Hindlimb muscle (tissue), 1 donor: ENCODE data around the gene TAF9B. TPM values are rescaled to one million over a fixed set of nuclear protein-coding genes. Genes with fewer than 3 reads are reported as not detected.
A peak's percentile ranks its signal among the peaks of the same experiment; 100 is the strongest.
"Not testable (repeated sequence)": the region's sequence is repeated elsewhere in the genome, so short reads cannot be mapped to it uniquely, and the experiment has no call there.

Experiments
- DNase-seq: peaks from one replicate; pipeline ENCODE4 v3.0.0-alpha.2; 2013
- polyA plus RNA-seq: library from polyadenylated mRNA; unstranded; fragments of 120-200 nt; gene quantifications from one replicate; pipeline ENCODE4 v1.2.1, GENCODE V29; 2013; ENCODE audit not compliant: insufficient read length

The TAF9B gene
- polyA plus RNA-seq, 1 donor: 26.3 TPM

DNA sequence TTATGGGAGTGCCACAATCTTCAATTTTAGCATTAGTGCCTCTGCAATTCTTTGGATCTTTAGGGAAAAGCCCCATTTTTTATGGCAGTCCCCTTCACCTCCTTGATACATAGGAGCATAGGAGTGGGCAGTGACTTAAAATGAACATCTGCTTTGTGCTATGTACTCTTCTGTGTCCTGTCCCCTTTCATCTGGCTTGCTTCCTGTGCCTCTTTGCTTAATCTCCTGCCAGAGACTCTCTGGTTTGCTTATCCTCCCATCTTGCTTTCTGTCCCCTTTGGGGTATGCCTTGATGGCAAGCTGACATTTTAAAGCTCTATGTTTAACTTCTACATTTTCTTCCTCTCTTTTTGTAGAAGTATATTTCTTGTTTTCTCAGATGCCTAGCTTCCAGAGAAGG is 23.1 kb downstream of the TAF9B start:
- DNase-seq: no peak

DNA sequence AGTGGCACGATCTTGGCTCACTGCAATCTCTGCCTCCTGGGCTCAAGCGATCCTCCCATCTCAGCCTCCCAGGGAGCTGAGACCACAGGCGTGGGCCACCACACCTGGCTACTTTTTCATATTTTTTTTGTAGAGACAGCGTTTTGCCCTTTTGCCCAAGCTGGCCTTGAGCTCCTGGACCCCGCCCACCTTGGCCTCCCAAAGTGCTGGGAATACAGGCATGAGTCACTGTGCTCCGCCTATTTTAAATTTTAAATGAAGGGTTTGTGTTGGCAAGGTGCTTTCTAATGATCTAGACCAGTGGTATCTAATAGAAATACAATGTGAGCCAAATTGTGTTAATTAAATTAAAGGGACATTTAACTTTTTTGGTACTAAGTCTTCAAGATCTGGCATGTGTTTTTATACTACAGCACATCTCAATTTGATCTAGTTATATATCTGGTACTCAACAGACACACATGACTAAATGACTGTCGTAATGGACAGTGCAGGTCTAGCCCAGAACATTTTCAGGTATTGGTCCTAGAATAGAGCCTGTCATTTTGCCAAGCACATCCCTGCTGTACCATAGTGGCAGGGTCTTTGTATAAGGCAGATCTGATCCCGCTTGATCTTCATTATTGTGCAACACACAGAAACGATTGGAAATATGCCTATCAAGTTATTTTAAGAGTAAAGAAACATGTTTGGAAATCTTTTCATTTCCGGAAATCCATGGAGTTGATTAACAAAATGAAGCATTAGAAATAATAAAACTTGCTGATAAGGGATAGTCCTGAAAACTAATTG is 28.1 kb downstream of the TAF9B start:
- no peak for DNase-seq

DNA sequence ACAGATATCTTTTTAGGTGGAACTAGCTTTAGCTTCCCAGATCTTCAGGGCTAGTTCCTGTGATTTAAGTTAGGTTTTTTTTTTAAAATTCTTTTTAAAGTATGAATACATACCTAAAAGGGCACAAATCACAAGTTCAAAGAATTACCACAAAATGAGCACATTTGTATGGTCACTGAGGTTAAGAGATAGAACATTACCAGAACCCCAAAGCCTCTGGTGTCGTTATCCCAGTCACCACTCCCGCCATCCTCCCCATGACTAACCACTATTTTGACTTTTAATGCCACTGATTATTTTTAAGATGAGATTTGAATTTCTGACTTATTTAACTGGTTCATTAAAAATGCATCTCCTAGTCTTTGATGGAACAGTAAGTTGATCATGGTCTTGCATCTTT is 30.0 kb downstream of the TAF9B start:
- DNase-seq: no peak

DNA sequence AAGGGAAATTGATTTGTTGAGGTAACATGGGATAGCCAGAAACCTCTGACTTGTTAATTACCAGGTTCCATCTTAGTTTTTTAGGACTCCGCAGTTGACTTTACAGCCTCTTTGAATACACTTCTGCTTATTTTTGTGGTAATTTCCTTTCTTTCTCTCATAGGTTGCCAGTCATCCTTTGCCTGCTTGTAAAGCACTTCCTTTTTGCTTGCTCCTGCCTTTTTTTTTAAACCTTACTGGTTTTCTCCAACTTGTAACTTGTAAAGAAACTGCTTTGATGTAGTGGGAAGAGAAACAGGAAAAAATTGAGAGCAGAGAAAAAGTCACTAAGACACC is 32.8 kb downstream of the TAF9B start:
- no peak for DNase-seq

DNA sequence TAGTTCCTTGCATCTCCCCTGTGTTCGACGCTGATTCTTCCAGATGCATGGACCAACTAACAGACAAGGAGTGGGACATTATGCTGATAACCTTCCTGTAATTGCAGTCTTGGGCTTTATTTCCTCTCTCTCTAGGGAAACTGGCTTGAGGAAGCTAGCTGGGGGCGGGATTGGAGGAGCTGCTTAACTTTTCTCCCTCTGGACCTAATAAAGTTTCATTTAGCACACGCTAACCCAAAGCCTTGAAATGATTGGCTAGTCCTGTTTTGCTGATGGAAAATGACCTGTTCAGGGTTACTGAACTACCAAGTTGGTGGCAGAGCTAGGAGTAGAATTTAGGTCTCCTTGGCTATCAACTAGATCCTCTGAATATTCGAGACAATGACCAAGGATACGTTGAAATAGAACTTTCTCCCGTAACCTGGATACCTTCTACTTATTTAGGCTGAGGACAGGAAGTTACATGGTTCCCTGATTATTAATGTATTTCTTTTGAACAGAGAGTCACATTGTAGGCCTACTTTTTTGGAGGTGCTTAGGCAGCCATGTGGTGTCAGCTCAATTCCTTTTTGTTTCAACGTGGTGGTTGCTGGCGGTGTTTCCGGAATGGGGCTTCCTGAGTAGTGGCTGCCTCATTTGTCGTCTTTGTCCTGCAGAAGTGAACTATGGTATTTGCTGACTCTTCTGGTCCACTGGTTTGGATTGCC is 33.4 kb downstream of the TAF9B start:
- no peak for DNase-seq

DNA sequence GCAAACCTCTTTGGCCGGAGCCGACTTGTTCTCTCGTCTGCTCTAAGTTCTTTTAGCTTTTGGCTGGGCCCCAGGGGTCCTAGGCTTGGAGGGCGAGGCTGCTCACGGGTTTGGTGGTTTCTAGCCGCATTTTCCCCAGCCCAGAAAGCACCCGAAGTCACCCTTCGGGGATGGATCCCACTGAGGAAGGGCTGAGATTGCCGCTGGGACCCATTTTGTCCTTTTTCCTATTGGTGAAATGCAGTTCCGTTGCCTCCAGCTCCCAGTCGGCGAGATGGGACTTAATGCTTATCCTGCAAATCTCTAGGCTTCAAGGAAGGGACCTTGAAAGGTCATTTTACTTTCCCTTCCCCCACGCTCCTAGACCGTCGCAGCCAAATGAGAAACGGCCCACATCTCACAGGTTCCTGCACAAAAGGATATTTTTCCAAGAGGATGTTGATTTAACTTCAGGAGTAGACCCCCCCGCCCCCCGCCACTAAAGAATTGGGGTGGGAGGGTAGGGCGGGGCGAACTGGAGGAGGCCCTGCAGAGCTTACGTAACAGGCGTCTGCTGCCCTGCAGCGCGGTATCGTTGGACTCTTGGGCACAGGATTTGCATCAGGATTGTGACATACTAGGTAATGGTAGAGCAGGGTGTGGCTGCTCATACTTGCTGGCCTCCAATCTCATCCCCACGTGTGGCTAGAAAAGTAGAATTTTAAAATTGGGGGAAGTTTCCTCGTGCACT is 34.8 kb downstream of the TAF9B start:
- peak; percentile 23 for DNase-seq

DNA sequence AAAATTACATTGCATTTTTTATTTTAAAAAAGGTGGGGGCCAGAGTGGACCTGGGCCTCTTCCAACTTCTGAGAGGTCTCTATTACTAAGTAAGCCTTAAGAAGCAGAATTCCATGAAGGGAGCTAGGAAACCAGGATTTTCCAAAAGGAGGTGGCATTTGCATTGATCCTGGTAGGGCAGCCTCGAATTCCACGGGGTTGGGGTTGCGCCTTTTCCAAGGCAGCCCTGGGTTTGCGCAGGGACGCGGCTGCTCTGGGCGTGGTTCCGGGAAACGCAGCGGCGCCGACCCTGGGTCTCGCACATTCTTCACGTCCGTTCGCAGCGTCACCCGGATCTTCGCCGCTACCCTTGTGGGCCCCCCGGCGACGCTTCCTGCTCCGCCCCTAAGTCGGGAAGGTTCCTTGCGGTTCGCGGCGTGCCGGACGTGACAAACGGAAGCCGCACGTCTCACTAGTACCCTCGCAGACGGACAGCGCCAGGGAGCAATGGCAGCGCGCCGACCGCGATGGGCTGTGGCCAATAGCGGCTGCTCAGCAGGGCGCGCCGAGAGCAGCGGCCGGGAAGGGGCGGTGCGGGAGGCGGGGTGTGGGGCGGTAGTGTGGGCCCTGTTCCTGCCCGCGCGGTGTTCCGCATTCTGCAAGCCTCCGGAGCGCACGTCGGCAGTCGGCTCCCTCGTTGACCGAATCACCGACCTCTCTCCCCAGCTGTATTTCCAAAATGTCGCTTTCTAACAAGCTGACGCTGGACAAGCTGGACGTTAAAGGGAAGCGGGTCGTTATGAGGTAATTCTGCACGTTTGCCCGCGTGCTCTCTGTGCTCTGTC is 35.6 kb downstream of the TAF9B start, which contains the start of gene PGK1:
PGK1 (plus strand) TSS at position 626 of the 824 bp plus-strand sequence; CDS start at position 719, 93 bp downstream.
- peak; percentile 94 for DNase-seq

DNA sequence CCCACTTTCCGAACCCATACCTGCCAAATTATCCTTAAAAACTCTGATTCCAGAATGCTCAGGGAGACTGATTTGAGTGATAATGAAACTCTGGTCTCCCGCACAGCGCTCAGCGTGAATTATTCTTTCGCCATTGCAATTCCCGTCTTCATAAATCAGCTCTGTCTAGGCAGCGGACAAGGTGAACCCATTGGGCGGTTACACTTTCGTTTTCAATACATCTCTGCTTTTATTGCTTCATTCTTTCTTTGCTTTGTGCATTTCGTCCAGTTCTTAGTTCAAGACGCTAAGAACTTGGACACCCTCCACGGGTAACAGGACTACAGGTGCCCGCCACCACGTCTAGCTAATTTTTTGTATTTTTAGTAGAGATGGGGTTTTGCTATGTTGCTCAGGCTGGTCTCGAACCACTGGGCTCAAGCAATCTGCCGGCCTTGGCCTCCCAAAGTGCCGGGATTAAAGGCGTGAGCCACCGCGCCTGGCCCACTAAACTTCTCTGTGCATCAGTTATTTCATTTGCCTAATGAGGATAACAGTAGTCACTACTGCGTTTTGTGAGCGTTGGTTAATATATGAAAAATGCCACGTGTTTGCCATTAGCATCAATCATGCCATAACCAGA is 36.3 kb downstream of the TAF9B start:
- DNase-seq: no peak

DNA sequence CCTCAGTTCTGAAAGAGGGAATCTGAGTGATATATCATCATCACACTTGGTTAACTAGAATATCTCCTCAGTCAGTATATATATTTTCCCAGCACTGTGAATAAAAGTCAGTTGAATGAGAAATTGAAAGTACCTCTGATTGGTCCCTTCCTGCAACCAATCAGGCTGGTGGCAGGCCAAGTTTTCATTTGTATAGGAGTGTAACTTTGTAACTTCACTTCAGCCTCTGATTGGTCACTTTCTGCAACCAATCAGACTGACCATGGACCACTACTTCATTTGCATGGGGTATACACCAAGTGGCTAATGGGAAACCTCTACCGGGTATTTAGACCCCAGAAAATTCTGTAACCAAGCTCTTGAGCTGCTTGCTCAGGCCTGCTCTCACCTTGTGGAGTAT is 37.4 kb downstream of the TAF9B start:
- DNase-seq: no peak

DNA sequence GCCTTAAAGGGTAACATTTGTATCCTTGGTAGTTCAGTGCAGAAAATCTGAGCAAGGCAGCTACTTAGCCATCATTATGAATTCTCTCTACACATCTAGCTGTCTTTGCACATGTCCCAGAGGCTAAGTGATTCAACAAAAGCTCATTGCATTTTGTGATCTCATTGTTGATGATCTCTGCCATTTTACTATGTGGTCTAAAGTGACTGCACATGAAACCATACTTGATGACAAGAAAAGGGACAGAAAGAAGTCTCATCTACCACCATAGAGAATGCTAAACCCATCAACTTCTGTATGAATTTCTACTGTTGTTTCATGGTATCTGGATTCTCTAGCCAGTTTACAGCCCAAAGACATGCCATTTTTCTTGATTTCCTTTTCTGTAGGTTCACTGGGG is 41.3 kb downstream of the TAF9B start:
- no peak for DNase-seq

DNA sequence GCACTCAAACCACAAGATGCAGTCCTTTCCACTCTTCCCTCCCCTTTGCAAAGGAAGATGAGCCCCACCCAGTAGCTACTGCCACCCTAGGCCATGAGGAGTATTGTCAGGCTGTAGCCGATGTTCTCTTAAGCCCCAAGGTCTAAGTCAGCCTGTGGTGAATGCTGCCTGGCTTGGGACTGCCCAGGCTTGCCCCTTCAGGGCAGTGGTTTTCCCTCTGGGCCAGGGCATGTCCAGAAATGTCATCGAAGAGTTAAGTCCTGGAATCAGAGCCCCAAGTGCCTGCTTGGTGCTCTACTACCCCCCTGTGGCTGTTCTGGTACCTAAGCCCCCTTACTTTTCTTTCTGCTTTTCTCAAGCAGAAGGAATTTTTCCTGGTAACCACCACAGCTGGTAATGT is 47.2 kb downstream of the TAF9B start:
- no peak for DNase-seq

DNA sequence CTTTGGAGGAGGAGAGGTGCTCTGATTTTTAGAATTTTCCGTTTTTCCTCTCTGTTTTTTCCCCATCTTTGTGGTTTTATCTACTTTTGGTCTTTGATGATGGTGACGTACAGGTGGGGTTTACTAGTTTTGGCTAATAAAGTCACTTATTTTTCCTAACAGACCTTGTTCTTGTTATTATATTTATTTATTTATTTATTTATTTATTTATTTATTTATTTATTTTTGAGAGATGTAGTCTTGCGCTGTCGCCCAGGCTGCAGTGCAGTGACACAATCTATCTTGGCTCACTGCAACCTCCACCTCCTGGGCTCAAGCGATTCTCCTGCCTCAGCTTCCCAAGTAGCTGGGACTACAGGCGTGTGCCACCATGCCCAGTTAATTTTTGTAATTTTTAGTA is 58.0 kb downstream of the TAF9B start:
- DNase-seq: not testable (repeated sequence)

Other genes starting within 250 kb of the TAF9B start
- gene MAGT1, start 244.2 kb downstream of the TAF9B start, polyA plus RNA-seq: 34.8 TPM
- 201 TPM for gene COX7B, start 240.2 kb downstream of the TAF9B start, polyA plus RNA-seq
- 7.3 TPM for gene ATP7A, start 229.0 kb downstream of the TAF9B start, polyA plus RNA-seq
- gene PGAM4, start 170.0 kb downstream of the TAF9B start, polyA plus RNA-seq: not detected
- gene PGK1, start 35.4 kb downstream of the TAF9B start, polyA plus RNA-seq: 225 TPM
- gene CYSLTR1, start 188.0 kb upstream of the TAF9B start, polyA plus RNA-seq: 10.0 TPM